Parathyroid adenoma (tissue), 2 donors: ENCODE measurements around the gene NAV3.

Experiments used
- H2AFZ ChIP-seq: fragments of 300-600 bp; sonication (generic); one replicate; pipeline ENCODE4 v1.7.0; 2017; ENCODE audit warnings: antibody characterized with exemption, mild to moderate bottlenecking
- H3K27ac ChIP-seq: fragments of 300-600 bp; sonication (generic); one replicate; pipeline ENCODE4 v1.7.0; 2017
- H3K27me3 ChIP-seq: fragments of 300-600 bp; sonication (generic); one replicate; pipeline ENCODE4 v1.7.0; 2017; ENCODE audit warnings: low read length; ENCODE audit not compliant: control insufficient read depth, insufficient read depth
- H3K36me3 ChIP-seq: fragments of 300-600 bp; sonication (generic); one replicate; pipeline ENCODE4 v1.7.0; 2017; ENCODE audit warnings: low read length; ENCODE audit not compliant: control insufficient read depth, insufficient read depth
- H3K4me1 ChIP-seq: fragments of 300-600 bp; sonication (generic); one replicate; pipeline ENCODE4 v1.7.0; 2017; ENCODE audit warnings: control low read depth
- H3K4me2 ChIP-seq: fragments of 300-600 bp; sonication (generic); one replicate; pipeline ENCODE4 v1.7.0; 2017; ENCODE audit warnings: low read length
- H3K4me3 ChIP-seq: fragments of 300-600 bp; sonication (generic); one replicate; pipeline ENCODE4 v1.7.0; 2017; ENCODE audit warnings: low read depth, low read length
- H3K79me2 ChIP-seq: fragments of 300-600 bp; sonication (generic); one replicate; pipeline ENCODE4 v1.7.0; 2017; ENCODE audit warnings: control low read depth
- H3K9ac ChIP-seq: fragments of 300-600 bp; sonication (generic); one replicate; pipeline ENCODE4 v1.7.0; 2017; ENCODE audit warnings: mild to moderate bottlenecking
- H3K9me3 ChIP-seq: fragments of 300-600 bp; sonication (generic); one replicate; pipeline ENCODE4 v1.7.0; 2017; ENCODE audit warnings: low read length; ENCODE audit not compliant: control insufficient read depth
- CTCF ChIP-seq: fragments of 300-600 bp; sonication (generic); IDR thresholded peaks from one replicate; pipeline ENCODE4 v1.7.0; 2017; ENCODE audit warnings: antibody characterized with exemption, mild to moderate bottlenecking
- donor health status: primary hyperparathyroidism.

Gene NAV3

DNA sequence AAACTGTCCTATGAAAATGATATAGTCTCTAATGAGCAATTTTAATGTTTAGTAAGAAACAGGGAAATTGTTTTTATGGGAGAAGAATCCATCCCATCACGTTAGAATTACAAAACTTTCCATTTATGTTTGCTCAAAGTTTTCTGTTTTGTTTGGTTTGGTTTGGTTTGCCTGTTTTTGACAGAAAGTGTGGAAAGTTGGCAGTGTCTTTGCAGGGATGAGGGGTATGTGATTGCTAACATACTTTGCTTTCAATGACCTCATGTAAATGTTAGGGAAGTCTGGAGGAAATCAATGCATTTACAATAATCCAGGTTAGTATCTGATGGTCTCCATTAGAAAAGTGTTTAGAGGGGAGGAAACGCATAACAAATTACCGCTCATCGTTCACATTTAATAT lies 12.3 kb upstream of the NAV3 start:
- TF ChIP-seq CTCF: no peak
- H3K4me3 ChIP-seq: no peak overlapping the region

GRCh38 chr12:77821699-77822203 lies 8.9 kb upstream of the NAV3 start:
- H3K27me3 ChIP-seq: no peaks in the 10 kb centered on the region
- no peak overlapping the region for H3K9ac ChIP-seq
- no peaks in the 10 kb centered on the region for H3K36me3 ChIP-seq
- no peaks in the 10 kb centered on the region for H3K4me1 ChIP-seq
- H3K4me3 ChIP-seq: no peak overlapping the region
- TF ChIP-seq CTCF: no peak
- H3K27ac ChIP-seq: no peak overlapping the region
- no peak overlapping the region for H3K4me2 ChIP-seq
- H2AFZ ChIP-seq: no peak overlapping the region
- no peaks in the 10 kb centered on the region for H3K9me3 ChIP-seq
- H3K79me2 ChIP-seq: no peaks in the 10 kb centered on the region

More for the DNA sequence above, 12.3 kb upstream of the NAV3 start:
- no peak overlapping the region for H3K4me2 ChIP-seq
- H2AFZ ChIP-seq: no peak overlapping the region
- no peaks in the 10 kb centered on the region for H3K4me1 ChIP-seq
- no peaks in the 10 kb centered on the region for H3K27me3 ChIP-seq
- H3K36me3 ChIP-seq: no peaks in the 10 kb centered on the region
- H3K9ac ChIP-seq: no peak overlapping the region
- H3K9me3 ChIP-seq: no peaks in the 10 kb centered on the region
- H3K79me2 ChIP-seq: no peaks in the 10 kb centered on the region
- H3K27ac ChIP-seq: no peak overlapping the region

GRCh38 chr12:77833329-77833728 lies 2.6 kb downstream of the NAV3 start:
- no peak for TF ChIP-seq CTCF
- H2AFZ ChIP-seq: no peak overlapping the region
- no peak overlapping the region for H3K27ac ChIP-seq

GRCh38 chr12:77834618-77835017 lies 3.9 kb downstream of the NAV3 start:
- TF ChIP-seq CTCF: no peak
- no peak overlapping the region for H3K4me2 ChIP-seq
- no peak overlapping the region for H3K4me3 ChIP-seq
- no peaks in the 10 kb centered on the region for H3K9me3 ChIP-seq
- no peaks in the 10 kb centered on the region for H3K36me3 ChIP-seq
- H3K4me1 ChIP-seq: no peaks in the 10 kb centered on the region
- no peaks in the 10 kb centered on the region for H3K27me3 ChIP-seq
- H2AFZ ChIP-seq: no peak overlapping the region
- no peak overlapping the region for H3K9ac ChIP-seq
- no peaks in the 10 kb centered on the region for H3K79me2 ChIP-seq
- H3K27ac ChIP-seq: no peak overlapping the region

More at GRCh38 chr12:77833329-77833728, 2.6 kb downstream of the NAV3 start:
- Histone ChIP-seq H3K36me3 (no peaks in the 10 kb centered on the region), H3K27me3 (no peaks in the 10 kb centered on the region), H3K9me3 (no peaks in the 10 kb centered on the region), H3K4me2 (no peak overlapping the region), H3K4me1 (no peaks in the 10 kb centered on the region), H3K4me3 (no peak overlapping the region), H3K79me2 (no peaks in the 10 kb centered on the region), H3K9ac (no peak overlapping the region)

GRCh38 chr12:77835969-77836368 lies 5.3 kb downstream of the NAV3 start:
- no peaks in the 10 kb centered on the region for H3K36me3 ChIP-seq
- no peak overlapping the region for H3K4me3 ChIP-seq
- no peak for TF ChIP-seq CTCF

More at GRCh38 chr12:77835969-77836368, 5.3 kb downstream of the NAV3 start:
- Histone ChIP-seq H3K4me2 (no peak overlapping the region), H3K79me2 (no peaks in the 10 kb centered on the region), H3K9me3 (no peaks in the 10 kb centered on the region), H3K9ac (no peak overlapping the region), H3K27ac (no peak overlapping the region), H2AFZ (no peak overlapping the region), H3K4me1 (no peaks in the 10 kb centered on the region), H3K27me3 (no peaks in the 10 kb centered on the region)
